GM18858 (cell line): ENCODE results near the gene SLC6A7.

Source experiments
- ATAC-seq: cut with Tn5 transposase; IDR thresholded peaks from one replicate; pipeline ENCODE4 v1.9.1; 2021; ENCODE audit not compliant: unreplicated experiment

SLC6A7 gene

GRCh38 chr5:150189326-150189725, 536 bp upstream of the SLC6A7 start:
- no peak for ATAC-seq

GRCh38 chr5:150190503-150190979, 679 bp downstream of the SLC6A7 start:
- ATAC-seq: no peak

GRCh38 chr5:150190987-150191386, 1.1 kb downstream of the SLC6A7 start:
- ATAC-seq: no peak

GRCh38 chr5:150192462-150192861, 2.6 kb downstream of the SLC6A7 start:
- ATAC-seq: no peak

- ATAC-seq: no peak
Measured at GRCh38 chr5:150195736-150196485, 6.0 kb downstream of the SLC6A7 start.

GRCh38 chr5:150196514-150196913, 6.7 kb downstream of the SLC6A7 start:
- ATAC-seq: no peak

GRCh38 chr5:150196986-150197385, 7.1 kb downstream of the SLC6A7 start:
- no peak for ATAC-seq

- ATAC-seq: no peak
Measured at GRCh38 chr5:150197476-150197875, 7.6 kb downstream of the SLC6A7 start.

- ATAC-seq: no peak
Measured at GRCh38 chr5:150202501-150202900, 12.6 kb downstream of the SLC6A7 start.

- no peak for ATAC-seq
Measured at GRCh38 chr5:150203832-150204589, 14.1 kb downstream of the SLC6A7 start.

GRCh38 chr5:150204590-150204960, 14.7 kb downstream of the SLC6A7 start:
- no peak for ATAC-seq

GRCh38 chr5:150206098-150206778, 16.4 kb downstream of the SLC6A7 start:
- no peak for ATAC-seq

GRCh38 chr5:150206779-150207115, 16.9 kb downstream of the SLC6A7 start:
- no peak for ATAC-seq

- ATAC-seq: no peak
Measured at GRCh38 chr5:150208187-150209098, 18.6 kb downstream of the SLC6A7 start.

GRCh38 chr5:150209099-150209635, 19.3 kb downstream of the SLC6A7 start:
- ATAC-seq: no peak

GRCh38 chr5:150210644-150211043, 20.8 kb downstream of the SLC6A7 start:
- ATAC-seq: no peak

- no peak for ATAC-seq
Measured at GRCh38 chr5:150211156-150212030, 21.5 kb downstream of the SLC6A7 start.

GRCh38 chr5:150213530-150213929, 23.7 kb downstream of the SLC6A7 start:
- ATAC-seq: no peak

- ATAC-seq: no peak
Measured at GRCh38 chr5:150214289-150214688, 24.4 kb downstream of the SLC6A7 start.
